Subcutaneous abdominal adipose tissue (tissue), 5 donors: Measurements from ENCODE around the gene MAP2K7.

ENCODE experiments used
- H3K27ac ChIP-seq: one replicate; pipeline ENCODE4 v1.7.0; 2013; ENCODE audit warnings: low read depth, mild to moderate bottlenecking, inconsistent platforms, low read length, moderate library complexity
- H3K27me3 ChIP-seq, 5 donors: one replicate each; pipeline ENCODE4 v1.7.0; 2013; ENCODE audit warnings: low read length in 5 of 5, inconsistent platforms in 1 of 5; ENCODE audit not compliant: control insufficient read depth in 5 of 5, insufficient read depth in 4 of 5
- H3K36me3 ChIP-seq, 5 donors: one replicate each; pipeline ENCODE4 v1.7.0; 2013; ENCODE audit warnings: low read length in 5 of 5; ENCODE audit not compliant: control insufficient read depth in 5 of 5, insufficient read depth in 5 of 5
- H3K4me1 ChIP-seq, 5 donors: one replicate each; pipeline ENCODE4 v1.7.0; 2013; ENCODE audit warnings: low read length in 5 of 5, mild to moderate bottlenecking in 3 of 5, moderate library complexity in 1 of 5; ENCODE audit not compliant: control insufficient read depth in 5 of 5, insufficient read depth in 5 of 5
- H3K4me3 ChIP-seq, 5 donors: one replicate each; pipeline ENCODE4 v1.7.0; 2013; ENCODE audit warnings: low read length in 5 of 5, low read depth in 1 of 5
- H3K9ac ChIP-seq, 5 donors: one replicate each; pipeline ENCODE4 v1.7.0; 2013; ENCODE audit warnings: low read length in 5 of 5, mild to moderate bottlenecking in 4 of 5, moderate library complexity in 3 of 5
- H3K9me3 ChIP-seq, 5 donors: one replicate each; pipeline ENCODE4 v1.7.0; 2013; ENCODE audit warnings: low read length in 5 of 5; ENCODE audit not compliant: control insufficient read depth in 5 of 5
- donor health status: healthy.
- donor health status: healthy.
- donor health status: healthy.
- donor health status: healthy.
- donor health status: healthy.

MAP2K7 gene

DNA sequence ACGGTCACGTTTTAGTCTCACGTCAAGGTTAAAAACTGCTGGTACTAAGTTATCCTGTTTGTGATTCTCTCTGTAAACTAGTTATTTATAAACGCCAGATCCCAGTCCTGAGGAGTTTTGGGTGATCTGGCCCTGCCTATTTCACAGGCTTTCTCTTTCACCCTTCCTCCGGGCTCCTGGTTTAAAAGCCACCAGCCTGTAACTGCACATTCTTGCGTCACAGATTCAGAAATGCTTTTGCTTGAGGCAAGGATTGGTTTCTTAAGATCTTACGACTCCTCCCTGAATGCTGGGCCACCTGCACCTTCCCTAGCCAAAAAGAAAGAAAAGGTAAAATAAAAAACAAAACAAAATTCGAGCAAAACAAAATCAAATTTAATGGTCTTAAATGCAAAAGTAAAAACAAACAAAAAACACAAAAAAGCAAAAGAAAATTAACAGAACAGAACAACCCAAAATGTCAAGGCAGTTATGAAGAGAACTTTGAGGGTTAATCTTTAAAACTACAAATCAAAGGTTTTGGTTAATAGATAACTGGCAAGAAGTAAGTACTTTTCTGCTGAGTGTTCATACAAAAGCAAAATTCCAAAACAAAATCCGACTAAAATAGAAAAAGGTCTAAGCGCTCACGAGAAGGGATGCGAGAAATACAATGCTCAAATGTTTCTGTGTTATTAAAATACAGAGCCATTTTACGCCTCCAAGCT, 58.4 kb downstream of the MAP2K7 start:
- Histone ChIP-seq H3K4me3 (no peak overlapping the region), H3K27ac (no peak overlapping the region), H3K9ac (no peak overlapping the region), H3K4me1 (no peaks in the 10 kb centered on the region), H3K9me3 (no peaks in the 10 kb centered on the region), H3K36me3 (peaks cover 4 to 80% (median 69%) of the 10 kb centered on the region in 5 donors), H3K27me3 (no peaks in the 10 kb centered on the region)

DNA sequence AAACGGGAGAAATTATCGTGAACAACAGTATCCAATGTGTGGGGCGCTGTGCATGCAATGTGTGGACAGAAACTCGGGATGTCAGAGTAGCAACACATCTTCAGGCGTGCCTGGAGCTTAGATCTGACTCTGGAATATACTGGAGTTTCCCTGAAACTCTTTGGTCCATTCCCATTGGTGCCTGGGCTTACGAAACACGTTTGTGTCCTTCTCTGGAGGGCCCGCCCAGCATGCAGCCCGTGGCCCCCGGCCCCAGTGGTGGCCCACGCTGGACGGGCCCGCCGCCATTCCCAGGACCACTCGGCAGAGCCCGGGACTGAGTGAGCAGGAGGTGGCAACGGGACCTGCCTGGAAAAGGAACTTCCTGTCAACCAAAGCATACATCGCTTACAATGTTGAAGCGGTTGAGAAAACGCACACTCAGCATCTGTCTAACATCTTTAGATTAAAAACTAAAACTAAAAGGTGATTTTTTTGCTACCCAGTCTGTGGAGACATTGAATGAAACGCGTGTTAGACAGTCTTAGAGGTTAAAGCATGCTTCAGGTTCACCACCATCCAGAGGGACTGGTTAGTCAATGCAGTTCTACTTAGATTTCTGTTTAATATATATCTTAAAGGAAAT, 59.1 kb downstream of the MAP2K7 start:
- Histone ChIP-seq H3K36me3 (peaks cover 4 to 83% (median 76%) of the 10 kb centered on the region in 5 donors), H3K27me3 (no peaks in the 10 kb centered on the region), H3K9ac (no peak overlapping the region), H3K27ac (no peak overlapping the region), H3K9me3 (no peaks in the 10 kb centered on the region), H3K4me1 (no peaks in the 10 kb centered on the region), H3K4me3 (no peak overlapping the region)

- Histone ChIP-seq H3K9me3 (no peaks in the 10 kb centered on the region), H3K4me1 (no peaks in the 10 kb centered on the region), H3K4me3 (no peak overlapping the region), H3K9ac (no peak overlapping the region), H3K27me3 (no peaks in the 10 kb centered on the region), H3K27ac (no peak overlapping the region), H3K36me3 (peaks cover 4 to 88% (median 78%) of the 10 kb centered on the region in 5 donors)
Observed at GRCh38 chr19:7963566-7963965, 59.9 kb downstream of the MAP2K7 start.
